Smooth muscle cell (in vitro differentiated cells): ENCODE measurements around the gene PYROXD2. TPM values are rescaled to one million over a fixed set of nuclear protein-coding genes. Genes with fewer than 3 reads are reported as not detected.

Source experiments
- DNase-seq: peaks from one replicate; lab custom pipeline; 2025; ENCODE audit not compliant: unreplicated experiment; lab: John Stamatoyannopoulos, UW
- H2AFZ ChIP-seq: fragments of 200-600 bp; sonication (generic); 2 replicates; pipeline ENCODE4 v1.6.0; 2016; ENCODE audit warnings: antibody characterized with exemption, low read depth, mild to moderate bottlenecking
- H3F3A ChIP-seq: fragments of 200-600 bp; sonication (generic); 2 replicates; pipeline ENCODE4 v1.6.0; 2017; ENCODE audit warnings: antibody characterized with exemption, low read depth
- H3K27ac ChIP-seq: fragments of 200-600 bp; sonication (generic); 2 replicates; pipeline ENCODE4 v1.5.1; 2016; ENCODE audit warnings: low read depth, mild to moderate bottlenecking
- H3K27me3 ChIP-seq: fragments of 200-600 bp; sonication (generic); 2 replicates; pipeline ENCODE4 v1.6.1; 2016; ENCODE audit warnings: low read depth, mild to moderate bottlenecking
- H3K36me3 ChIP-seq: fragments of 200-600 bp; sonication (generic); 2 replicates; pipeline ENCODE4 v1.5.1; 2016; ENCODE audit warnings: low read depth
- H3K4me1 ChIP-seq: fragments of 200-600 bp; sonication (generic); 2 replicates; pipeline ENCODE4 v1.5.1; 2016; ENCODE audit warnings: low read depth
- H3K4me2 ChIP-seq: fragments of 200-600 bp; sonication (generic); 2 replicates; pipeline ENCODE4 v1.6.0; 2016; ENCODE audit warnings: mild to moderate bottlenecking
- H3K4me3 ChIP-seq: fragments of 200-600 bp; sonication (generic); 2 replicates; pipeline ENCODE4 v1.5.1; 2016; ENCODE audit warnings: mild to moderate bottlenecking
- H3K79me2 ChIP-seq: fragments of 200-600 bp; sonication (generic); 2 replicates; pipeline ENCODE4 v1.6.0; 2016; ENCODE audit warnings: low read depth, mild to moderate bottlenecking
- H3K9ac ChIP-seq: fragments of 200-600 bp; sonication (generic); 2 replicates; pipeline ENCODE4 v1.6.0; 2016; ENCODE audit warnings: low read depth
- H3K9me3 ChIP-seq: fragments of 200-600 bp; sonication (generic); replicated peaks from 2 replicates; pipeline ENCODE4 v1.5.1; 2016; ENCODE audit warnings: low read depth
- H4K20me1 ChIP-seq: fragments of 200-600 bp; sonication (generic); 2 replicates; pipeline ENCODE4 v1.6.0; 2016; ENCODE audit warnings: low read depth
- CTCF ChIP-seq: fragments of 200-600 bp; sonication (generic); IDR thresholded peaks from 2 replicates; pipeline ENCODE4 v1.5.1; 2017; ENCODE audit warnings: borderline replicate concordance, mild to moderate bottlenecking, antibody characterized with exemption; ENCODE audit not compliant: insufficient read depth, poor library complexity, severe bottlenecking
- WGBS: methylation state at CpG from one replicate; pipeline ENCODE4 v1.1.7; 2016; ENCODE audit warnings: low lambda C conversion rate; 5-methylcytosine and 5-hydroxymethylcytosine counted together
- polyA plus RNA-seq: library from polyadenylated mRNA; unstranded; fragments of >200 nt; fragmentation: Nextera tagmentation; extraction: Ambion mirVana; gene quantifications from 2 replicates; pipeline ENCODE4 v1.2.1, GENCODE V29; 2016
- total RNA-seq: library from RNA; depleted of rRNA; stranded (reverse); fragments of >200 nt; gene quantifications from 2 replicates; pipeline ENCODE4 v1.2.3, GENCODE V29; 2014

Gene PYROXD2
- total RNA-seq (3.6 and 51.9 TPM in 2 replicates), polyA plus RNA-seq (6.1 and 7.9 TPM in 2 replicates)

- Histone ChIP-seq H3K27ac (peak within 1 kb of the TSS; percentile 13), H2AFZ (peak within 1 kb of the TSS; percentile 93), H3K79me2 (no peaks in the 10 kb centered on the region)
These were observed at the start of gene PYROXD2 for GRCh38 chr10:98414932-98415730. Gene PYROXD2 (minus strand): TSS chr10:98415182. CDS start chr10:98415135, 47 bp downstream.

GRCh38 chr10:98463976-98464754 lies 49.2 kb upstream of the PYROXD2 start:
- H4K20me1 ChIP-seq: no peaks in the 10 kb centered on the region
- no peaks in the 10 kb centered on the region for H3K27me3 ChIP-seq
- no peak overlapping the region for H3K27ac ChIP-seq
- H3K79me2 ChIP-seq: no peaks in the 10 kb centered on the region
- H3K4me3 ChIP-seq: no peak overlapping the region
- no peaks in the 10 kb centered on the region for H3K36me3 ChIP-seq
- H3K4me1 ChIP-seq: no peaks in the 10 kb centered on the region
- no peak for TF ChIP-seq CTCF
- H3K9ac ChIP-seq: no peak overlapping the region
- H2AFZ ChIP-seq: no peak overlapping the region
- H3F3A ChIP-seq: peaks cover 5% of the 10 kb centered on the region
- H3K9me3 ChIP-seq: no peaks in the 10 kb centered on the region
- WGBS: 80% methylated on average over 8 of the region's 8 CpGs
- no peak overlapping the region for H3K4me2 ChIP-seq
- DNase-seq: no peak

More at GRCh38 chr10:98414932-98415730, at the start of gene PYROXD2:
- Histone ChIP-seq H3K4me1 (peaks cover 9% of the 10 kb centered on the region), H3K4me2 (peak within 1 kb of the TSS; percentile 89), H3K9ac (peak within 1 kb of the TSS; percentile 26), H4K20me1 (no peaks in the 10 kb centered on the region), H3F3A (no peaks in the 10 kb centered on the region), H3K27me3 (no peaks in the 10 kb centered on the region), H3K4me3 (peak within 1 kb of the TSS; percentile 61), H3K9me3 (no peaks in the 10 kb centered on the region), H3K36me3 (no peaks in the 10 kb centered on the region)
- 38% methylated on average over 25 of the region's 25 CpGs for WGBS
- DNase-seq: peak; percentile 57
- no peak for TF ChIP-seq CTCF

GRCh38 chr10:98463016-98463415 lies 48.0 kb upstream of the PYROXD2 start:
- no peaks in the 10 kb centered on the region for H3K4me1 ChIP-seq
- no peak for DNase-seq
- H3K9ac ChIP-seq: no peak overlapping the region
- no peaks in the 10 kb centered on the region for H4K20me1 ChIP-seq
- 98% methylated on average over 6 of the region's 6 CpGs for WGBS
- H3K36me3 ChIP-seq: no peaks in the 10 kb centered on the region
- H2AFZ ChIP-seq: no peak overlapping the region
- peaks cover 5% of the 10 kb centered on the region for H3F3A ChIP-seq
- H3K27ac ChIP-seq: no peak overlapping the region
- no peaks in the 10 kb centered on the region for H3K79me2 ChIP-seq
- no peak overlapping the region for H3K4me3 ChIP-seq
- no peaks in the 10 kb centered on the region for H3K27me3 ChIP-seq
- TF ChIP-seq CTCF: no peak
- H3K4me2 ChIP-seq: no peak overlapping the region
- H3K9me3 ChIP-seq: no peaks in the 10 kb centered on the region
